ENCODE data around the gene MLYCD. TPM values are rescaled to one million over a fixed set of nuclear protein-coding genes. Genes with fewer than 3 reads are reported as not detected.

Gene MLYCD
- total RNA-seq, 1 donor: 5.1 TPM

GRCh38 chr16:83954577-83955016, 55.7 kb downstream of the MLYCD start:
- no peak for TF ChIP-seq CTCF (IDR thresholded peaks at IDR 0.05; ENCODE audit: extremely low read depth, low read depth, low read length)
- H4K20me1 ChIP-seq (ENCODE audit: insufficient read depth, low read length): peaks cover 11% of the 10 kb centered on the region
- DNase-seq (ENCODE audit: insufficient read length, low spot score, missing footprints): peak; percentile 89
- H3K4me1 ChIP-seq (ENCODE audit: insufficient read depth, low read length): peaks cover 22% of the 10 kb centered on the region
- peak overlapping the region; percentile 87 for H3K4me3 ChIP-seq (ENCODE audit: insufficient read depth, low read length)
- H3K79me2 ChIP-seq (ENCODE audit: insufficient read depth, low read length): peaks cover 24% of the 10 kb centered on the region
- no peak overlapping the region for H2AFZ ChIP-seq (ENCODE audit: low read length)
- H3K9me3 ChIP-seq (ENCODE audit: low read depth, low read length): no peaks in the 10 kb centered on the region
- H3K27ac ChIP-seq (ENCODE audit: low read depth, low read length): peak overlapping the region; percentile 82
- peaks cover 16% of the 10 kb centered on the region for H3K36me3 ChIP-seq (ENCODE audit: insufficient read depth, low read length)
- no peaks in the 10 kb centered on the region for H3K27me3 ChIP-seq (ENCODE audit: insufficient read depth, low read length)
- peak overlapping the region; percentile 95 for H3K4me2 ChIP-seq (ENCODE audit: insufficient read depth, low read length)

DNA sequence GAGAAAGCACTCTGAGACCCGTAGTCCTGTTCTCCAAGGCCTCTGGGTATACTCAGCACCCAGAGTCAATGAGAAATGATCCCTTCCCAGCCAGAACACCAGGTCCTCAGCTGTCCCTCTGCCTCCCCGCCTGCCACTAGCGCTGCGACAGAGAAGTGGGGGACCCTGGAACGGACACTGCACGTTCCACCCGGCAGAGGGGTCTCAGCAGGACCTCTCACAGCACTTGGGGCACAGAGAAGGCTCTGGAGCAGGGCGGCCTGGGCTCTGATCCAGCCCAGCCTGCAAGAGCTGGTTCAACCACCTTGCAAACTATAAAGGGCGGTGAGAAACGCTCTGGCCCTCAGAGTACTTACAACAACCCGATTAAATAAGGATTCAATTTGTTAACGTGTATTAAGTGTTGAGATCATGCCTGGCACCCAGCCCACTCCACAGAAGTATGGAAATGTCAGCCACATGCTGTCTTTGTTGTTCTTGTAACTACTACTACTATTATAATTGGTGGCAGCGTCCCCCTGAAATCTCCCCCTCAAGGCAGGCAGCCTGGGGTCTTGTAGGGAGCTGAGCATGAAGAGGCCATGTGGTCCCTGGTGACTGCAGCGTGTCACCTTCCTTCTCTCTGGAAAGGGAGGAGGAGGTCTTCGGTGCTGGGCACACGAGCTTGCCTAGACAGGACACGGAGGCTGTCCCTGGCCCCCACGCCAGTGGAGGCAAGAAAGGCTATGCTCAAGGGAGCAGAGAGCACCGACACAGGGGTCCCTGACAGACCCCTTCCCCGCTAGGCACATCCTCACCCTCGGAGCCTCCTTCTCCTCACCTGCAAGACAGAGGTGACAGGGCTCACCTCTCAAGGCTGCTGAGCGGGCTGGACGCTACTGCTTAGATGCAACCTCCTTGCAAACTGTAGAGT, 56.6 kb downstream of the MLYCD start:
- Histone ChIP-seq H3K36me3 (ENCODE audit: insufficient read depth, low read length) (peaks cover 25% of the 10 kb centered on the region), H3K27ac (ENCODE audit: low read depth, low read length) (no peak overlapping the region), H4K20me1 (ENCODE audit: insufficient read depth, low read length) (peaks cover 11% of the 10 kb centered on the region), H3K4me3 (ENCODE audit: insufficient read depth, low read length) (no peak overlapping the region), H3K4me1 (ENCODE audit: insufficient read depth, low read length) (peaks cover 22% of the 10 kb centered on the region), H3K4me2 (ENCODE audit: insufficient read depth, low read length) (peak overlapping the region; percentile 95), H3K9me3 (ENCODE audit: low read depth, low read length) (no peaks in the 10 kb centered on the region), H3K79me2 (ENCODE audit: insufficient read depth, low read length) (peaks cover 24% of the 10 kb centered on the region), H2AFZ (ENCODE audit: low read length) (no peak overlapping the region), H3K27me3 (ENCODE audit: insufficient read depth, low read length) (no peaks in the 10 kb centered on the region)
- DNase-seq (ENCODE audit: insufficient read length, low spot score, missing footprints): peak; percentile 70
- TF ChIP-seq CTCF (IDR thresholded peaks at IDR 0.05; ENCODE audit: extremely low read depth, low read depth, low read length): no peak

DNA sequence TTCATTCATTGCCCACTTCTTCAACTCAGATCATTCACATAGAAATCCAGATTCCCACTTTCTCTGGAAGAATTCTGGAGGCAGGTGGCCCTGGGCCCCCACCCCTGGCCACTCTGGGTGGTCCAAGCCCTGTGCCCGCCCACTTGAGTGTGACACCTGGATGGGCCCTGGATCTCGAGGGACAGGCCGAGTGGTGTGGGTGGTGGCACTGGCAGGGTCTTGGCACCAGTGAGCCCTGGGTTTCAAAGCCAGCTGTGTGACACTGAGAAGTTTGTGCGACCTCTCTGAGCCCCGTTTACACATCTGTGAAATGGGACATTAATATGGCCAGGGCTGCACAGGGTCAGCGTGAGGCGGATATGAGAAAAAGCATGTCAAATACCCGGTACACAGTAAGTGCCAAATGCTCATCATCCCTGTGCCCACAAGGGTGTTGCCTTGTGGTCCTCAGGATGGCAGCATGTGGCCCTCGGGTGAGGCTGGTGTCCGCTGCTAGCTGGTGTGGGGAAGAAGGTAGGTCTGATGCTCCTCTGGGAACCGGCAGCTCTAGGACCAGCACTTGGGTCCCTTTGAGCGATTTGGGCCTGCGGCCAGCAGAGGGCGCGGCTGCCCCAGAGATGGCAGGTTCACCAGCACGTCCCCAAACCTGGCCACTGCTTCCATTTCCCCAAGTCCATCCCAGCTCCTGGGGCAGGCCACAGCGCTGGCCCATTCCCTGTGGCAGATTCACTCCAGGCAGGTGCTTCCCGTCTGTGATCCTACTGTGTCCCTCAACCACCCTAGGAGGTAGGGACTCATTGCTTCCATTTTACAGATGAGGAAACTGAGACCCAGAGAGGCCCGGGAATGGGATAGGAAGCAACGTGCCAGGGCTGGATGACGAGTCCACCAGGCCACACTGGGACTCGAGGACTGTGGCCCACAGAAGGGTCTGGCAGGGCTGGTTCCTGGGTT, 57.7 kb downstream of the MLYCD start:
- Histone ChIP-seq H3K9me3 (ENCODE audit: low read depth, low read length) (no peaks in the 10 kb centered on the region), H3K4me1 (ENCODE audit: insufficient read depth, low read length) (peaks cover 22% of the 10 kb centered on the region), H4K20me1 (ENCODE audit: insufficient read depth, low read length) (peaks cover 11% of the 10 kb centered on the region), H3K36me3 (ENCODE audit: insufficient read depth, low read length) (peaks cover 27% of the 10 kb centered on the region), H3K79me2 (ENCODE audit: insufficient read depth, low read length) (peaks cover 24% of the 10 kb centered on the region), H3K27ac (ENCODE audit: low read depth, low read length) (no peak overlapping the region), H3K27me3 (ENCODE audit: insufficient read depth, low read length) (no peaks in the 10 kb centered on the region), H3K4me2 (ENCODE audit: insufficient read depth, low read length) (no peak overlapping the region), H3K4me3 (ENCODE audit: insufficient read depth, low read length) (no peak overlapping the region), H2AFZ (ENCODE audit: low read length) (no peak overlapping the region)
- peak; percentile 78 for TF ChIP-seq CTCF (IDR thresholded peaks at IDR 0.05; ENCODE audit: extremely low read depth, low read depth, low read length)
- peak; percentile 94 for DNase-seq (ENCODE audit: insufficient read length, low spot score, missing footprints)
